HG02623 (cell line): Measurements from ENCODE around the gene C16orf95.

Experiments used
- ATAC-seq: cut with Tn5 transposase; IDR thresholded peaks from one replicate; pipeline ENCODE4 v1.9.1; 2021; ENCODE audit warnings: moderate library complexity; ENCODE audit not compliant: unreplicated experiment

Gene C16orf95

GRCh38 chr16:87295661-87296531, 21.3 kb downstream of the C16orf95 start:
- no peak for ATAC-seq

- ATAC-seq, result no peak
Measured at GRCh38 chr16:87295259-87295658, 21.9 kb downstream of the C16orf95 start.

DNA sequence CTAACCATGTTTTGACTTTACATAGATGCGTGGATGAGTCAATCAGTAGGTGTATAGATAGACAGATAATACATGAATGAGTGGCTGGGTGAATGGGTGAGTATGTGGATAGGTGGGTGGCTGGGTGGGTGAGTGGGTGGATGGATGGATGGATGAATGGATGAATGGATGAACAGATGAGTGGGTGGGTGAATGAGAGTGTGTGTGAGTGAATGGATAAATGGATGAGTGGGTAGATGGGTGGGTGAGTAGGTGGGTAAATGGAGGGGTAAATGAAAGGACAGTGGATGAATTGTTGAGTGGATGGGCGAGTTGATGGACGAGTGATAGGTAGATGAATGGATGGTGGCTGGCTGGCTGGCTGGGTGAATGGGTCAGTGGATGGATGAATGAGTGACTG, 23.2 kb downstream of the C16orf95 start:
- no peak for ATAC-seq

DNA sequence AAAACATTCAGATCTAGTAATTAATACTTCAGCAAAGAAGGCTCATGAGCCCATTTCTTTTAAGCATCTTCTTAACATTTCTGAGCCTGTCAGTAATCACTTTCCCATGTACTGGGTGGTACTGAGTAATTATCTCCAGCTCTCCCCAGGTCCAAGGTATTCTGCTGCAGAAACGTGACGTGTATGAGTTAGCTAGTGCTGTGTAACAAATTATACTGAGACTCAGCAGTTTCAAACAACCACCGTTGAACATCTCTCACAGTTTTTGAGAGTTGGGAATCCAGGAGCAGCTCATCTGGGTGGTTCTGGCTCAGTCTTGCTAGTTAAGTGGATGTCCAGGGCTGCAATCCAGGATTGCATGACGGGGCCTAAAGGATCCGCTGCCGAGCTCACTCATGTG, 25.2 kb downstream of the C16orf95 start:
- ATAC-seq, result no peak

GRCh38 chr16:87288753-87289362, 28.3 kb downstream of the C16orf95 start:
- no peak for ATAC-seq

- no peak for ATAC-seq
Measured at GRCh38 chr16:87286839-87287626, 30.2 kb downstream of the C16orf95 start.

DNA sequence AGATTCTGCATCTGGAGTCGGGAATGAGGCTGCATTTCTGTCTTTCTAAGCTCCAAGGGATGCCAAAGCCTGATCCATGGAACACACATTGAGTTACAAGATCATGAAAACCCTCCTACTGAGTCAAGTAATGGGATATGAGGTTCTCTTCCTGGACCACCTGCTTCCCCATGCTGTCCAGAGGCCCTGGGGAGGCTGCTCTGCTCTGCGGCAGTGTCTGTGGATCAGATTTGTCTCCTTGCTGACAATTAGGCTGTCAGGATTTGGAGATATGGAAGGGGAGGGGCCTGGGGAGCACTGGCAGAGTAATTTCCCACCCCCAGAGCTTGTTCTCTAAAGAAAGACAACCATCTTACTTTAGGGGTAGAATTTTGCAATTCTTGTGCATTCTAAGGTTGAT, 33.0 kb downstream of the C16orf95 start:
- ATAC-seq, result no peak

- no peak for ATAC-seq
Measured at GRCh38 chr16:87279094-87279658, 38.0 kb downstream of the C16orf95 start.

DNA sequence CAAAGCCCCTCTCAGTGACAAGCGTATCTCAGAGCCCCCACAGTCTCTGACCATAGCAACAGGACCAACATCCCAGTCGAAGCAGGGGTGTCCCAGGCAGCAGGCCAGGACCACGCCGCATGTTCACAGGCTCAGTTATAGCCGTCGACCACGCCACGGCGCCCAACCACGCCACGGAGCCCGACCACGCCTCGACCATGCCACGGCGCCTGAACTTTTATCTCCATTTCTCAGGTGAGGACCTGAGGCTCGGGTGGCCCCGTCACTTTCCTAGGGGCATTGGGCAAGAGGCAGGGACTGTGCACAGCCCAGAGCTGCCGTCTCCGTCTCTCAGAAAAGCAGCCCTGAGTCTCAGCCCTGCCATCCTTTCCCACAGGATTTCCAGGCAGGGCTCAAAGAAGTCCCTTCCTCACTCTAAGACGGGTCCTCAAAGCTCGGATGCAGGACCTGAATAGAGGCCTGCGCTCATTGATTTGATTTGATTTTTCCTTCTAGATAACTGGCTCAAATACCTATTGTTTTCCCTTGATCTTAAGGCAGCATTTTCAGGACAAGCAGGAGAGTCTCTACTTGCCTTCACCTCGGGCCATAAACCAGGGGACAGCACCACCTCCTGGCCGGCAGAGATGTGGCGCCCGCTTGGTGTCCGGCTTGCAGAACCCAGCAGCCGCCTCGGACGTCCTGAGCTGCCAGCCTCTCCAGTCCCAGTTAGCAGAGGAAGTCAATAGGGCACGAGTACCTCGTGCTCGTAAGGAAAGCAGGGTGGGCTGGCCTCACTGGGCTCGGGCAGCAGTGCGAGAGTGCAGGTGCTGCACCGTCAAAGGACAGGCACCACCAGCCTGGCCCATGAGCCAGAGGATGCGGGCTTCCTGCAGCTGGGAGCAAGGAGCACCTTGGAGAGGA, 38.8 kb downstream of the C16orf95 start:
- ATAC-seq, result no peak

DNA sequence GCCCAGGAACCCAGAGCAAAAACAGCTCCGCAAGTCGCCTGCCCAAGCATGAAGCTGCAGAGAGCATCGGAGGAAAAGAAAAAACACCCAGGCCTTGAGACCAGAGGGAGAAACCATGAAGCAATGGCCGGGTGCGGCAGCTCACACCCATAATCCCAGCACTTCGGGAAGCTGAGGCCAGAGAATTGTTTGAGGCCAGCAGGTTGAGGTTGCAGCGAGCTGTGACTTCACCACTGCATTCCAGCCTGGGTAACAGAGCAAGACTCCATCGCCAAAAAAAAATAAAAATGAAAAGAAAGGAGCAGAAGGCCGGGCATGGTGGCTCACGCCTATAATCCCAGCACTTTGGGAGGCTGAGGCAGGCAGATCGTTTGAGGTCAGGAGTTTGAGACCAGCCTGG, 40.3 kb downstream of the C16orf95 start:
- ATAC-seq, result no peak

DNA sequence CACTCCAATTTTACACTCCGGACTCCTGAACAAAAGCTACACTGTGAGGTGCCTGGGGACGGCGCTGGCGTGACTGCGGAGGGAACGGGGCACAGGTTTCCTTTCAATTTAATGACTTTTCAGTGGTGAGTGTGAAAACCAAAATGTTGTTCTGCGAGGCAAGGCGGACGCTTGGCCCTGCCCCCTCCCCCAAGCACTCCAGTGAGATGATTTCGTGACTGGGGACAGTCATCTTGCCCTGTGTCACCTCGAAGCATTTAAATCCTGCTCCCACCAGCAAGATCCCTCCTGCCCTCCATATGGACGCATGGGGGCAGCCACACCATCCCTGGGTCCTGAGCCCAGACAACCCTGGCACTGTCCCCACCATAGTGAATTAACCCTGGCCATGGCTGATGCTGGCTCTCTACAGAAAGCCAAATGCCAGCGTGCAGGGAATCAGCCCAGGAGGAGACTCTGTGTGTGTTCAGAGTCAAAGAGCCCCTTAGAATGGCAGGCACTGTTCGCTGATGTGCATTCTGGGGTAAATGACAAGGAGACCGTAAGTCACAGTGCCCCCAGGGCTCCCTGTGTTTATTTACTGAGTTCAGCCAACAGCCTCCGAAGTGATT, 41.0 kb downstream of the C16orf95 start:
- no peak for ATAC-seq

GRCh38 chr16:87274794-87275193, 42.4 kb downstream of the C16orf95 start:
- ATAC-seq, result no peak

DNA sequence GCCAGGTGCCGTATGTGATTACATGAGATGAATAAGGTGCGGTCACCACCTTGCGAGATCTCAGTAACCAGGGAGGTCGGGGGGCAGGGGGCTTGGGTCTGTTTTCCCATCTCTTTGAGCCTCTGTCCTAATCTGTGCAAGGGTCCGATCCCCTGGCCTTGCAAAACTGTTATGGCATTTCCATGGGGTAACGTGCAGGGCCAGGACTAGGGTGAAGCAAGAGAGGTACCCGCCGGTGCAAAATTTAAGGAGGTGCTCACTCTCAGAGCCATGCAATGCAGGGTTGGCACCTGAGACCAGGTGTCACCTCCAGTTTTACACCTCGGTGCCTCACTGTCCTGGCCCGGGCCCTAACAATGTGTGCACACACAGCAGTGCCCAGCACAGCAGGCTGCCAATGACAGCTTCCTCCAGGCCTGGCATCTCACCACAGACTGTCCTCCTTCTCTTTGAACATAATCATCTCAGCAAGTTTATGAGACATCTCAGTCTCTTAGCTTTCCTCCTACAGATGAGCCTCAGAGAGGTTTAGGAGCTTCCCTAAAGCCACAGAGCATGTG, 43.6 kb downstream of the C16orf95 start:
- ATAC-seq, result no peak

- no peak for ATAC-seq
Measured at GRCh38 chr16:87271256-87271655, 45.9 kb downstream of the C16orf95 start.

DNA sequence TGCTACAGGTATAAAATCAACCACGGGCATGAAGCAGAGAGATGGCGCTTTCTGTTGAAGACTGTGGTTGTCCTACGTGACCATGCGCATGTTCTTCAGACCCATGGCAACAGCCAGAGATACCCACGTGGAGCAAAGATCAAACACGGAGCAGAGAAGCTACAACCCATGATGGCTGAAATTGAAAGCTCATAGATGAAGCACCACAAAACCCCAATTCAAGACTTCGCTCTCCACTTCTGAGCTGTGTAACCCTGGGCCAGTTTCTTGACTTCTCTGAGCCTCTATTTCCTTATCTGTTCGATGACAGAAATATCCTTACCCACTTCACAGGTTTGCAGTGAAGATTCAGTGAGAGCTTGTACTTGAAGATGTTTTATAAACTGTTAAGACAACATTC, 49.6 kb downstream of the C16orf95 start:
- ATAC-seq, result no peak

DNA sequence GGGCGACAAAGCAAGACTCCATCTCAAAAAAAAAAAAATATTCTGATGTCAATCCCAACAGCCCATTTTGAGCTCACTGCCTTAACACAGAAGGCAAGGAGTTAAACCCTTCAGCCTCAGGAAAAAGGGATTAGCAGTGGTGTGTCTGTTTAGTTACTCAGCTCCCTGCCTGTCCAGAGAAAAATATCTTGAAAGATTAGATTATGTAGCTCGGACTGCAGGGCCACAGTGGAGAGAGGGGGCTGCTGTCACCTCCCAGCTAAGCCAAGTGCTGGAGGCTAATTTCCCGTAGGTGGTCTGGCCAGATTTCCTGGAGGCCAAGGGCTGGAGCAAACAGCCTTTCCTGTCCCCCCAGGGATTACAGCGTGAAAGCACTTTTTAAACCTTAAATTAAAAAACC, 50.3 kb downstream of the C16orf95 start:
- ATAC-seq, result no peak

DNA sequence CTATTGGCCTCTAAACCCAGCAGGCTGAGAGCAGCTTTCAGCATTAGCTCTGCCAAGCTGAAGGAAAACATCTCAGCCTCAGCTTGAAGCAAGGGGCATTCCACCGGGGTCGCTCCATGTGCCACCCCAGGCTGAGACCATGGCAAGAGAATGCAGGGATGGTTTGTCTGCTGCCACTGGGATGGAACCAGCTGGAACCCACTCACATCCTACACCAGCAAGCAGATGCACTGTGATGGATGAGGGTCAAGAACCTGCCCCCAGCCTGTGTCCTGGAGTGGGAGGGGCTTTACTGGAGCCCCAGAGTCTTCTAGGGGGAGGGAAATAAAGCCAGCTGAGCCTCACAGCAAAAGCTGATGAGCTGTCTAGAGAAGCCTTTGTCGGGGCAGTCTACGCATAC, 51.9 kb downstream of the C16orf95 start:
- no peak for ATAC-seq

GRCh38 chr16:87264634-87265033, 52.6 kb downstream of the C16orf95 start:
- ATAC-seq, result no peak

DNA sequence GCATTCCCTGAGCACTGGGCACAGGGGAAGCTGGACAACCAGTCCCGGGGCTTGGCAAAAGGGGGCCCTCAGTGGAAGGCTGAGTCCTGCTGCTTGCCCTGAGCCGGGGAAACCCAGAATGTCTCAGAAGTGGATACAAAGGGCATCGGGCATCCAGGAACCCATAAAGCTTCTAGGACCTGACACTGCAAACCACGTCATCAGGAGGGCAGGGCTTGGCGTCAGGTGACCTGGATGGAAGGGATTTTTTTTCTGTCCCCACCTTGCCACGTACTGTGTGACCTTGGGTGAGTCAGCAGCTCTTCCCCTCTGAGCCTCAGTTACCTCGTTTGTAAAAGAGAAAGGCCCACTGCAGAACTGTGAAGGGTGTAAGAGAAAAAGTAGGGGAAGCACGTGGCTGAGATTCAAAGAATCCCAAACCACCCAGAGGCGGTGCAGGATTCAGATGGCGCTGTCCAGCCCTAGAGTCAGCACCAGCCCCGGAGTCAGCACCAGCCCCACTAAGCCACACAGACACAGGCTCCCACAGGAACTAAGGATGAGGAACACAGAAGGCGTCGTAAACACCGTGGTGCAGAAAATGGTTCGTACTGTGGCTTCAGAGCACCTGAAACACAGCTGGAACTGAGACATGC, 53.7 kb downstream of the C16orf95 start:
- no peak for ATAC-seq
